GM10248 (cell line): ENCODE data around the gene PANK2.

Experiments used
- CTCF ChIA-PET: fragments of 300-600 bp; sonication (Branson Sonifier 250); formaldehyde crosslinking; extraction: SDS; loops from one replicate; lab custom pipeline; 2021; ENCODE audit warnings: antibody characterized with exemption; lab: Yijun Ruan, JAX
- POLR2A ChIA-PET: fragments of 350-650 bp; sonication (Branson Sonifier 250); formaldehyde crosslinking; extraction: SDS; loops from one replicate; lab custom pipeline; 2020; ENCODE audit warnings: antibody characterized with exemption; lab: Yijun Ruan, JAX
- DNase-seq: peaks from one replicate; pipeline ENCODE4 v3.0.0; 2012; ENCODE audit errors: extremely low spot score
- TF ChIP-seq, protein P1 (sequence below): IDR thresholded peaks from 2 replicates; pipeline ENCODE4 v1.5.1; 2012; ENCODE audit warnings: mild to moderate bottlenecking, low read depth; ENCODE audit errors: extremely low read depth, missing control alignments, control extremely low read depth

PANK2 gene

DNA sequence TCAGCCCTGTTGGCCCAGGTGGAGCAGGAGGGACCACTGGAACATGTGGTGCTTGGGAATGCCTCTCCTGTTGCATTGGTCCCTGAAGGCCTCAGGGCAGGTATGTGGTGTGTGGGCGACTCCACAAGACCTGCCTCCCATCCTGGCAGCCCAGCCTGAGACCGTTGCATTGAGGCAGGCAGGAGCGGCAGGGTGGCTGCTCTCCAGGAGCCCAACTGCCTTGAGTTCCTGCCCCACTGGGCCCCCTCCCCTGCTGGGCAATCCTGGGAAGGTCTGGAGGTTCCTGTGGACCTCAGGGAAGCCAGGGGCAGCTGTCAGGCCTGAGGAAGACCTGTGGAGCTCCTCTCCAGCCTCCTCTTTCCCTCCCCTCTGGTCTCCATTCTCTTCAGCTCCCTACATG, 22.7 kb upstream of the PANK2 start:
- DNase-seq, result no peak
- TF ChIP-seq, protein P1, sequence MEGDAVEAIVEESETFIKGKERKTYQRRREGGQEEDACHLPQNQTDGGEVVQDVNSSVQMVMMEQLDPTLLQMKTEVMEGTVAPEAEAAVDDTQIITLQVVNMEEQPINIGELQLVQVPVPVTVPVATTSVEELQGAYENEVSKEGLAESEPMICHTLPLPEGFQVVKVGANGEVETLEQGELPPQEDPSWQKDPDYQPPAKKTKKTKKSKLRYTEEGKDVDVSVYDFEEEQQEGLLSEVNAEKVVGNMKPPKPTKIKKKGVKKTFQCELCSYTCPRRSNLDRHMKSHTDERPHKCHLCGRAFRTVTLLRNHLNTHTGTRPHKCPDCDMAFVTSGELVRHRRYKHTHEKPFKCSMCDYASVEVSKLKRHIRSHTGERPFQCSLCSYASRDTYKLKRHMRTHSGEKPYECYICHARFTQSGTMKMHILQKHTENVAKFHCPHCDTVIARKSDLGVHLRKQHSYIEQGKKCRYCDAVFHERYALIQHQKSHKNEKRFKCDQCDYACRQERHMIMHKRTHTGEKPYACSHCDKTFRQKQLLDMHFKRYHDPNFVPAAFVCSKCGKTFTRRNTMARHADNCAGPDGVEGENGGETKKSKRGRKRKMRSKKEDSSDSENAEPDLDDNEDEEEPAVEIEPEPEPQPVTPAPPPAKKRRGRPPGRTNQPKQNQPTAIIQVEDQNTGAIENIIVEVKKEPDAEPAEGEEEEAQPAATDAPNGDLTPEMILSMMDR, result no peak
- POLR2A ChIA-PET, result no interaction called here
- CTCF ChIA-PET, result interaction anchor here (1.0 to 2.4 kb wide), 6 partner anchors 9 to 206 kb away, joined by 3 to 16 read pairs (median 6); partner anchors contain the start of gene AP5S1

DNA sequence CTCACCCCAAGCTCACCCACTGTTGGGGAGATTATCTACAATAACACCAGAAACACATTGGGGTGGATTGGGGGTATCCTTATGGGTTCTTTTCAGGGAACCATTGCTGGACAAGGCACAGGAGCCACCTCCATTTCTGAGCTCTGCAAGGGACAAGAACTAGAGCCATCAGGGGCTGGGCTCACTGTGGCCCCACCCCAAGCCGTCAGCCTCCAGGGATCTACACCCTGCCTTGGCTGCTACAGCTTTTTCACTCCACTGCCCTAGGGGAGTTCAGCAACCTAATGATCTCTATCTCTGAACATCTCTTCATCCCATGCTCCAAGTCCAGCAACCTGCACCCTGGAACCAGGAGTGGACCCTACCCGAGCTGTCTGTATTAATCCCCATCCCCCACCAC, 21.4 kb upstream of the PANK2 start:
- no peak for DNase-seq
- TF ChIP-seq, protein P1, result no peak
- CTCF ChIA-PET, result interaction anchor here (1.2 to 2.4 kb wide), 8 partner anchors 8 to 205 kb away, joined by 3 to 16 read pairs (median 6); no protein-coding TSS in a partner anchor
- POLR2A ChIA-PET, result no interaction called here

DNA sequence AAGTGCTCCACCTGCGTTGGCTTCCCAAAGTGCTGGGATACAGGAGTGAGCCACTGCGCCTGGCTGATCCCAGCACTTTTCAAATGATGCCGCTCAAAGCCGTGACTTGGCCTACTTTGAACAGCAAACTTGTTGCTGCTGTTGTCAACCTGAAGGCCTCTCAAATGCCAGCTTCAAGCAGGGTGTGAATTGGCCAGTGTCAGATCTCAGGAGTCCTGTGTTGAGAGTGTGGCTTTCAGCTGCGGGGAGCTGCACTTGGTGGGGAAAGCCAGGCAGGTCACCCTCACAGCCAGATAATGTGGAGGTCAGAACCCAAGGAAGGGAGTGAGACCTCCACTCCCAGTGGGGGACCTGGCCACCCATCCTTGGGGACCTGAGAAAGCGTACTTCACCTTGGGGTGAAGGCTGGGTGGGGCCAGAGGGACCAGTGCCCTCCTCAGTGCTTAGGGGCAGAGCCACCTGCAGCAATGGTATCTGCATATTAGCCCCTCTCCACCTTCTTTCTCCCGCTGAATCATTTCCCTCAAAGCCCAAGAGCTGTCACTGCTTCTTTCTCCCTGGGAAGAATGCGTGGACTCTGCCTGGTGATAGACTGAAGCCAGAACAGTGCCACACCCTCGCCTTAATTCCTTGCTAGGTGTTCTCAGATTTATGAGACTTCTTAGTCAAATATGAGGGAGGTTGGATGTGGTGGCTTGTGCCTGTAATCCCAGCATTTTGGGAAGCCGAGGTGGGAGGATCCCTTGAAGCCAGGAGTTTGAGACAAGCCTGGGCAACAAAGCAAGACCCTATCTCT, 19.1 kb upstream of the PANK2 start:
- ChIA-PET POLR2A (no interaction called here), CTCF (interaction anchor here (1.6 kb wide), 1 partner anchor 14 kb away, joined by 4 read pairs; no protein-coding TSS in a partner anchor)
- TF ChIP-seq, protein P1, result no peak

GRCh38 chr20:3871550-3872265, 17.5 kb upstream of the PANK2 start:
- ChIA-PET CTCF (interaction anchor here (0.8 to 1.3 kb wide), 6 partner anchors 13 to 201 kb away, joined by 3 to 8 read pairs (median 3); no protein-coding TSS in a partner anchor), POLR2A (no interaction called here)
- no peak for DNase-seq
- TF ChIP-seq, protein P1, result no peak

More for the DNA sequence above, 19.1 kb upstream of the PANK2 start:
- DNase-seq, result no peak

GRCh38 chr20:3873507-3873906, 15.7 kb upstream of the PANK2 start:
- TF ChIP-seq, protein P1, result no peak
- no peak for DNase-seq
- CTCF ChIA-PET, result no interaction called here
- POLR2A ChIA-PET, result no interaction called here

DNA sequence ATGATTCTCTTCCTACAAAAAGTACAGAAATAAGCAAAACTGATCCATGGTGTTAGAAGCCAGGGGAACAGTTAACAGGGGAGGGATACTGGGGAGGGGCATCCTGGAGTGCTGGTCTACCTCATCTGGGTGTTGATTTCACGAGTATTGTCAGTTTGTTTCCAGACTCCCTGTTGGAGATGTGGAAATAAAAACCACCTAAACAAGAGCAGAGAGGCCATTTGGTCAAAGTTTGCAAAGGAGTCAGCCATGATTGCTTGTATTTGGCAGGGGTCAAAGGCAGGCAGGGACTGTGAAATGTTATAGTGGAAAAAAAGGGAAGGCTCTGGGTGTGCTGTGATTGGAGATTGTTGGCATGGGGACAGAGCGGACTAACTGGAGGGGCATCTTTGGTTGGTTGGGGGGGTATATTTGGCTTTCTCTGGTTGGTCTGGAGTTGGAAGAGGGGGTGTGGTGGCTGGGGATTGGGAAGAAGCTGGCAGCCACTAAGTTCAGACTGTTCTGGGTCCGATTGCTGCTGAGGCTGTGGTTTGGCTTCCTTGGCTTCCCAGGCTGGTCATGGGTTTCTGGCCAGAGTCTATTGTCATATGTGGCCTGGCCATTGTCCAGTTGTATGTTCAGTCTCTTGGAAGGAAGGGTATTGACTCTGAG, 14.9 kb upstream of the PANK2 start:
- TF ChIP-seq, protein P1, result no peak
- ChIA-PET POLR2A (no interaction called here), CTCF (interaction anchor here (1.3 kb wide), 1 partner anchor 10 kb away, joined by 5 read pairs; no protein-coding TSS in a partner anchor)
- DNase-seq, result no peak
